HG03066 (cell line): ENCODE measurements around the gene RNASE8.

ENCODE experiments used
- ATAC-seq: cut with Tn5 transposase; IDR thresholded peaks from one replicate; pipeline ENCODE4 v1.9.1; 2021; ENCODE audit warnings: low read depth; ENCODE audit not compliant: unreplicated experiment

The RNASE8 gene

GRCh38 chr14:21090194-21090939 is 32.7 kb downstream of the RNASE8 start:
- no peak for ATAC-seq

- no peak for ATAC-seq
Measured at GRCh38 chr14:21090940-21091663, 33.5 kb downstream of the RNASE8 start.

- ATAC-seq, result no peak
Measured at GRCh38 chr14:21091821-21092272, 34.2 kb downstream of the RNASE8 start.

GRCh38 chr14:21092273-21093011 is 34.8 kb downstream of the RNASE8 start:
- peak; percentile 76 for ATAC-seq

- no peak for ATAC-seq
Measured at GRCh38 chr14:21093018-21093417, 35.4 kb downstream of the RNASE8 start.

- ATAC-seq, result no peak
Measured at GRCh38 chr14:21093769-21094681, 36.4 kb downstream of the RNASE8 start.

- no peak for ATAC-seq
Measured at GRCh38 chr14:21095430-21096205, 38.0 kb downstream of the RNASE8 start.

- ATAC-seq, result no peak
Measured at GRCh38 chr14:21096438-21096837, 38.8 kb downstream of the RNASE8 start.

- ATAC-seq, result no peak
Measured at GRCh38 chr14:21096978-21097635, 39.5 kb downstream of the RNASE8 start.

- no peak for ATAC-seq
Measured at GRCh38 chr14:21097636-21098075, 40.0 kb downstream of the RNASE8 start.

- no peak for ATAC-seq
Measured at GRCh38 chr14:21098076-21098891, 40.7 kb downstream of the RNASE8 start, which contains the start of gene ZNF219. TSS of gene ZNF219 (minus strand) at chr14:21098655. CDS start at chr14:21093591, 5,064 bp downstream.

- no peak for ATAC-seq
Measured at GRCh38 chr14:21098892-21099595, 41.4 kb downstream of the RNASE8 start.

- no peak for ATAC-seq
Measured at GRCh38 chr14:21099596-21099985, 42.0 kb downstream of the RNASE8 start.

GRCh38 chr14:21100931-21101330 is 43.3 kb downstream of the RNASE8 start, which contains the start of gene TMEM253:
TSS of gene TMEM253 (plus strand) at chr14:21101066. CDS start at chr14:21101344, 278 bp downstream.
- ATAC-seq, result no peak

GRCh38 chr14:21101802-21102413 is 44.3 kb downstream of the RNASE8 start:
- ATAC-seq, result no peak

- no peak for ATAC-seq
Measured at GRCh38 chr14:21102521-21103410, 45.1 kb downstream of the RNASE8 start.
